CD4-positive, alpha-beta T cell (primary cell): ENCODE measurements around the gene IL16. TPM values are rescaled to one million over a fixed set of nuclear protein-coding genes. Genes with fewer than 3 reads are reported as not detected.
A peak's percentile ranks its signal among the peaks of the same experiment; 100 is the strongest.

Experiments used
- ATAC-seq: fragments of 200-7000 bp; cut with Tn5 transposase; one replicate; pipeline ENCODE4 v1.10.0; 2022; ENCODE audit warnings: mild to moderate bottlenecking; ENCODE audit not compliant: poor library complexity
- CTCF ChIA-PET: fragments of 350-600 bp; sonication (Branson Sonifier 250); formaldehyde crosslinking; loops from one replicate; lab custom pipeline; 2021; ENCODE audit warnings: antibody characterized with exemption, inconsistent platforms; lab: Charles Lee
- POLR2A ChIA-PET: fragments of 350-600 bp; sonication (Branson Sonifier 250); formaldehyde crosslinking; loops from one replicate; lab custom pipeline; 2021; ENCODE audit warnings: antibody characterized with exemption, inconsistent platforms; lab: Charles Lee
- DNase-seq, 14 experiments: peaks; one replicate each; pipeline ENCODE4 v3.0.0-alpha.2; 2013 to 2020; ENCODE audit warnings: mixed read lengths in 2 of 14
- H3K27ac ChIP-seq, 2 donors: one replicate each; pipeline versions ENCODE4 v1.5.1 to v1.7.0; 2013; ENCODE audit warnings: low read length in 2 of 2, low read depth in 1 of 2, mild to moderate bottlenecking in 1 of 2
- H3K27me3 ChIP-seq, 2 experiments: 1 replicate in 1 of 2; 2 replicates in 1 of 2; pipeline versions ENCODE4 v1.6.1 to v1.7.0; 2013; ENCODE audit warnings: low read length in 2 of 2, control low read depth in 1 of 2, mild to moderate bottlenecking in 1 of 2, moderate library complexity in 1 of 2; ENCODE audit not compliant: insufficient read depth in 2 of 2, control insufficient read depth in 1 of 2
- H3K36me3 ChIP-seq: one replicate; pipeline ENCODE4 v1.6.1; 2013; ENCODE audit warnings: low read length, control low read depth; ENCODE audit not compliant: insufficient read depth
- H3K4me1 ChIP-seq: one replicate; pipeline ENCODE4 v1.6.1; 2013; ENCODE audit warnings: low read length, control low read depth; ENCODE audit not compliant: insufficient read depth
- H3K4me3 ChIP-seq: one replicate; pipeline ENCODE4 v1.5.1; 2013; ENCODE audit warnings: mild to moderate bottlenecking, low read length, moderate library complexity
- H3K9me3 ChIP-seq, 2 experiments: 1 replicate in 1 of 2; 2 replicates in 1 of 2; pipeline versions ENCODE4 v1.6.1 to v1.7.0; 2013; ENCODE audit warnings: low read length in 2 of 2, mild to moderate bottlenecking in 2 of 2, control low read depth in 1 of 2, moderate library complexity in 1 of 2; ENCODE audit not compliant: control insufficient read depth in 1 of 2, insufficient read depth in 1 of 2
- H3K27ac Mint-ChIP-seq: one replicate; pipeline ENCODE4 v1.8.0; 2020; ENCODE audit warnings: mixed read lengths
- H3K27me3 Mint-ChIP-seq: one replicate; pipeline ENCODE4 v1.8.0; 2021; ENCODE audit warnings: mixed read lengths
- H3K36me3 Mint-ChIP-seq: one replicate; pipeline ENCODE4 v1.8.0; 2021; ENCODE audit warnings: low read depth, mixed read lengths
- H3K4me1 Mint-ChIP-seq: one replicate; pipeline ENCODE4 v1.8.0; 2021; ENCODE audit warnings: low read depth, mixed read lengths
- H3K4me3 Mint-ChIP-seq: one replicate; pipeline ENCODE4 v1.8.0; 2020; ENCODE audit warnings: mild to moderate bottlenecking, mixed read lengths
- H3K9me3 Mint-ChIP-seq: one replicate; pipeline ENCODE4 v1.8.0; 2020; ENCODE audit warnings: mixed read lengths
- CTCF ChIP-seq: fragments of 200-600 bp; IDR thresholded peaks from one replicate; pipeline ENCODE4 v1.8.0; 2022; ENCODE audit warnings: antibody characterized with exemption, mild to moderate bottlenecking
- intact Hi-C, 2 experiments: fragments of 100-400 bp; cut with DNase I in 1 of 2; cut with micrococcal nuclease in 1 of 2; formaldehyde crosslinking; loops; one replicate each; pipeline versions ENCODE4 v1.15.1 to v1.9.0; 2023 to 2025; cut with DNase I, micrococcal nuclease
- total RNA-seq, 174 experiments: library from RNA in 2 of 174; stranded (reverse) in 2 of 174; gene quantifications; one replicate each; pipeline ENCODE4 v1.2.3 and lab custom pipeline; 2021 to 2026

IL16 gene
- total RNA-seq, 2 experiments from 2014 or later = 164 to 168 TPM

GRCh38 chr15:81335631-81336030, 139.0 kb downstream of the IL16 start:
- no peak for TF ChIP-seq CTCF
- H3K27me3 ChIP-seq = no peaks in the 10 kb centered on the region
- Mint-ChIP-seq H3K27ac (no peak overlapping the region), H3K36me3 (no peaks in the 10 kb centered on the region), H3K27me3 (no peaks in the 10 kb centered on the region), H3K4me1 (peaks cover 22% of the 10 kb centered on the region), H3K4me3 (no peak overlapping the region), H3K9me3 (no peaks in the 10 kb centered on the region)
- H3K36me3 ChIP-seq = no peaks in the 10 kb centered on the region
- no peaks in the 10 kb centered on the region for H3K4me1 ChIP-seq
- DNase-seq (no peak), ATAC-seq (no peak)
- intact Hi-C loops = loop anchor here (1.0 to 5.0 kb wide), 4 partner anchors 60 to 229 kb away; no protein-coding TSS in a partner anchor
- ChIA-PET POLR2A (interaction anchor here (1.1 to 1.5 kb wide), 3 partner anchors 42 to 69 kb away, joined by 3 to 4 read pairs (median 3); no protein-coding TSS in a partner anchor), CTCF (interaction anchor here (1.3 to 3.7 kb wide), 3 partner anchors 37 to 69 kb away, joined by 3 to 21 read pairs (median 11); no protein-coding TSS in a partner anchor)
- H3K4me3 ChIP-seq = no peak overlapping the region
- H3K27ac ChIP-seq = no peak overlapping the region
- no peaks in the 10 kb centered on the region for H3K9me3 ChIP-seq

GRCh38 chr15:81336568-81336967, 139.9 kb downstream of the IL16 start:
- TF ChIP-seq CTCF = peak; percentile 71
- intact Hi-C loops = loop anchor here (1.0 to 5.0 kb wide), 4 partner anchors 60 to 230 kb away; no protein-coding TSS in a partner anchor
- Histone ChIP-seq H3K9me3 (no peaks in the 10 kb centered on the region), H3K27me3 (no peaks in the 10 kb centered on the region), H3K4me1 (no peaks in the 10 kb centered on the region), H3K36me3 (no peaks in the 10 kb centered on the region), H3K4me3 (no peak overlapping the region), H3K27ac (no peak overlapping the region)
- Mint-ChIP-seq H3K27ac (no peak overlapping the region), H3K27me3 (no peaks in the 10 kb centered on the region), H3K9me3 (no peaks in the 10 kb centered on the region), H3K4me3 (no peak overlapping the region), H3K36me3 (no peaks in the 10 kb centered on the region), H3K4me1 (peaks cover 13% of the 10 kb centered on the region)
- POLR2A ChIA-PET = interaction anchor here (0.7 to 1.1 kb wide), 3 partner anchors 13 to 50 kb away, joined by 3 to 5 read pairs (median 3); partner anchors contain the start of gene STARD5
- no peak for ATAC-seq
- CTCF ChIA-PET = interaction anchor here (0.7 to 3.7 kb wide), 6 partner anchors 10 to 74 kb away, joined by 3 to 21 read pairs (median 4); partner anchors contain the start of gene STARD5
- DNase-seq = peak in 11 of 14 experiments; percentile 23 to 71 (median 50)

- Histone ChIP-seq H3K4me3 (no peak overlapping the region), H3K4me1 (no peaks in the 10 kb centered on the region), H3K9me3 (no peaks in the 10 kb centered on the region), H3K27me3 (no peaks in the 10 kb centered on the region), H3K36me3 (no peaks in the 10 kb centered on the region), H3K27ac (no peak overlapping the region)
- H3K36me3 Mint-ChIP-seq = no peaks in the 10 kb centered on the region
- intact Hi-C loops = loop anchor here in 1 of 2 experiments (2.0 to 5.0 kb wide), 3 partner anchors 60 to 230 kb away; no protein-coding TSS in a partner anchor
- ChIA-PET CTCF (interaction anchor here (0.7 to 3.7 kb wide), 6 partner anchors 10 to 74 kb away, joined by 3 to 21 read pairs (median 4); partner anchors contain the start of gene STARD5), POLR2A (interaction anchor here (0.7 to 1.1 kb wide), 3 partner anchors 13 to 51 kb away, joined by 3 to 5 read pairs (median 3); partner anchors contain the start of gene STARD5)
- ATAC-seq (no peak), DNase-seq (no peak)
- TF ChIP-seq CTCF = no peak
- H3K4me1 Mint-ChIP-seq = peaks cover 13% of the 10 kb centered on the region
- no peak overlapping the region for H3K4me3 Mint-ChIP-seq
- H3K9me3 Mint-ChIP-seq = no peaks in the 10 kb centered on the region
- no peak overlapping the region for H3K27ac Mint-ChIP-seq
- no peaks in the 10 kb centered on the region for H3K27me3 Mint-ChIP-seq
Observed at GRCh38 chr15:81337241-81337640, 140.6 kb downstream of the IL16 start.
